Left lung (tissue), 10 donors: ENCODE measurements around the gene SHISA2. TPM values are rescaled to one million over a fixed set of nuclear protein-coding genes. Genes with fewer than 3 reads are reported as not detected.

Experiments
- ATAC-seq: fragments of 200-7000 bp; cut with Tn5 transposase; one replicate; pipeline ENCODE4 v1.9.1; 2020; ENCODE audit warnings: moderate library complexity
- DNase-seq, 4 donors: peaks; one replicate each; pipeline ENCODE4 v3.0.0-alpha.2; 2013 to 2020
- H3K27ac ChIP-seq, 2 donors: fragments of 200-600 bp; sonication (generic) in 1 of 2; one replicate each; pipeline versions ENCODE4 v1.5.0 to v1.8.0; 2020 to 2021
- H3K27me3 ChIP-seq, 2 donors: fragments of 200-600 bp; sonication (generic) in 1 of 2; one replicate each; pipeline versions ENCODE4 v1.5.0 to v1.8.0; 2020 to 2021
- H3K36me3 ChIP-seq, 2 donors: fragments of 200-600 bp; sonication (generic) in 1 of 2; one replicate each; pipeline versions ENCODE4 v1.5.0 to v1.8.0; 2020 to 2021
- H3K4me1 ChIP-seq, 2 donors: fragments of 200-600 bp; one replicate each; pipeline ENCODE4 v1.8.0; 2021
- H3K4me3 ChIP-seq, 2 donors: fragments of 200-600 bp; sonication (generic) in 1 of 2; one replicate each; pipeline versions ENCODE4 v1.5.0 to v1.8.0; 2020 to 2021; ENCODE audit warnings: mild to moderate bottlenecking in 1 of 2
- H3K9me3 ChIP-seq, 2 donors: fragments of 200-600 bp; sonication (generic) in 1 of 2; one replicate each; pipeline versions ENCODE4 v1.5.0 to v1.8.0; 2020 to 2021
- intact Hi-C, 2 donors: fragments of 100-400 bp; cut with DNase I; formaldehyde crosslinking; loops; one replicate each; pipeline versions ENCODE4 v1.11.2 to v1.14.2; 2022
- polyA plus RNA-seq, 6 donors: library from polyadenylated mRNA; unstranded; fragments of 120-200 nt; gene quantifications; one replicate each; pipeline ENCODE4 v1.2.1, GENCODE V29; 2013; ENCODE audit not compliant: insufficient read length in 6 of 6
- total RNA-seq, 2 donors: library from RNA; stranded (reverse); fragmentation: NEBNext Ultra II Directional; extraction: Animal tissue kit (Norgen Biotek cat#: 25700); gene quantifications; one replicate each; pipeline ENCODE4 v1.2.1, GENCODE V29; 2021
- TF ChIP-seq, protein P1 (sequence below), 2 donors: fragments of 200-600 bp; sonication (generic) in 1 of 2; IDR thresholded peaks; one replicate each; pipeline versions ENCODE4 v1.5.0 to v1.8.0; 2021; ENCODE audit warnings: antibody characterized with exemption in 2 of 2
- donor health status: DM: no; HTN: yes; CAD: no.
- donor health status: DM: no; HTN: no; CAD: no.

Gene SHISA2
- total and polyA plus RNA-seq, 8 donors, result 12.0 to 63.8 (median 43.2) TPM

- Histone ChIP-seq H3K36me3 (no peaks in the 10 kb centered on the region), H3K9me3 (no peaks in the 10 kb centered on the region), H3K4me3 (no peak overlapping the region), H3K4me1 (peaks cover 0 to 9% of the 10 kb centered on the region in 2 donors), H3K27ac (no peak overlapping the region), H3K27me3 (no peaks in the 10 kb centered on the region)
- intact Hi-C loops, result no loop called here
- DNase-seq (no peak), ATAC-seq (no peak)
- TF ChIP-seq, protein P1, sequence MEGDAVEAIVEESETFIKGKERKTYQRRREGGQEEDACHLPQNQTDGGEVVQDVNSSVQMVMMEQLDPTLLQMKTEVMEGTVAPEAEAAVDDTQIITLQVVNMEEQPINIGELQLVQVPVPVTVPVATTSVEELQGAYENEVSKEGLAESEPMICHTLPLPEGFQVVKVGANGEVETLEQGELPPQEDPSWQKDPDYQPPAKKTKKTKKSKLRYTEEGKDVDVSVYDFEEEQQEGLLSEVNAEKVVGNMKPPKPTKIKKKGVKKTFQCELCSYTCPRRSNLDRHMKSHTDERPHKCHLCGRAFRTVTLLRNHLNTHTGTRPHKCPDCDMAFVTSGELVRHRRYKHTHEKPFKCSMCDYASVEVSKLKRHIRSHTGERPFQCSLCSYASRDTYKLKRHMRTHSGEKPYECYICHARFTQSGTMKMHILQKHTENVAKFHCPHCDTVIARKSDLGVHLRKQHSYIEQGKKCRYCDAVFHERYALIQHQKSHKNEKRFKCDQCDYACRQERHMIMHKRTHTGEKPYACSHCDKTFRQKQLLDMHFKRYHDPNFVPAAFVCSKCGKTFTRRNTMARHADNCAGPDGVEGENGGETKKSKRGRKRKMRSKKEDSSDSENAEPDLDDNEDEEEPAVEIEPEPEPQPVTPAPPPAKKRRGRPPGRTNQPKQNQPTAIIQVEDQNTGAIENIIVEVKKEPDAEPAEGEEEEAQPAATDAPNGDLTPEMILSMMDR (IDR thresholded peaks at IDR 0.05), result no peak
Measured at GRCh38 chr13:26019881-26020870, 31.6 kb downstream of the SHISA2 start.

- Histone ChIP-seq H3K27me3 (no peaks in the 10 kb centered on the region), H3K36me3 (no peaks in the 10 kb centered on the region), H3K4me1 (peaks cover 0 to 9% of the 10 kb centered on the region in 2 donors), H3K27ac (no peak overlapping the region), H3K4me3 (no peak overlapping the region), H3K9me3 (no peaks in the 10 kb centered on the region)
- intact Hi-C loops, result no loop called here
- ATAC-seq, result no peak
- TF ChIP-seq, protein P1 (IDR thresholded peaks at IDR 0.05), result no peak
- no peak for DNase-seq
Measured at GRCh38 chr13:26019251-26019650, 32.6 kb downstream of the SHISA2 start.

DNA sequence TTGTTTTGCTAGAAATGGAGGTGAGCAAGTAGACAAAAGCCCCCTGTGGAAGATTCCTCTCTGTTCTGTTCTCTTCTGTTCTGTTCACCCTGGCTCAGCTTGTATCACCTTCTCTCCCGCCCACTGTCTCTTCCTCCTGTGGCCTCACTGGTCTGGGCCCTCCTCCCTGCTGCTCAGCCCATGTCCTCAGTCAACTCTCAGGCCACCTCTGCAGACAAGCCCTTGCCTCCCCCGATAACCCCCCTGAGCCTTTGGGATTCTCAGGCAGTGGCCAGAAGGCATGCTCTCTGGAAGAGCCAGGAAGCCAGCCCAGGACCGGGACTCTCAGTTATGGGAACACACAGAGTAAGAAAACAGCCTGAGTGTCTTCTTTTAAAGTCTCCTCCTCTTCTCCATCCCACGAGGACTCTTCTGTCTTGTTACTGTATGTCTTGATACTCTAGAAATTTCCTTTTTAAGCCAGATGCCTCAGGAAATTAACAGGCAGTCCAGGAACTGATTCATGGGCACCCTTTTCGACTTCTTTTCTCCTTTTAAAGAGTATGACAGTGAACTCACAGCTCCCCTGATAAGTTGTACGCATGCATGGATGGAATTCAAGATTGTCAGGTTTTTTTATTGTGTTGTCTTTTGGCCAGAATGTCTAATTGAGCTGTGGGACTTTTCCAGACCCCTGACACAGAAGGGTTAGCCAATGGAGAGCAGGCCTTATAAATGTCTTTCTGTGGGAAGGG lies 33.7 kb downstream of the SHISA2 start:
- Histone ChIP-seq H3K36me3 (no peaks in the 10 kb centered on the region), H3K27me3 (no peaks in the 10 kb centered on the region), H3K4me1 (peaks cover 0 to 9% of the 10 kb centered on the region in 2 donors), H3K4me3 (no peak overlapping the region), H3K27ac (peak overlapping the region in 1 of 2 donors; percentile 33), H3K9me3 (no peaks in the 10 kb centered on the region)
- TF ChIP-seq, protein P1 (IDR thresholded peaks at IDR 0.05), result no peak
- intact Hi-C loops, result no loop called here
- no peak for DNase-seq
- peak; percentile 16 for ATAC-seq

DNA sequence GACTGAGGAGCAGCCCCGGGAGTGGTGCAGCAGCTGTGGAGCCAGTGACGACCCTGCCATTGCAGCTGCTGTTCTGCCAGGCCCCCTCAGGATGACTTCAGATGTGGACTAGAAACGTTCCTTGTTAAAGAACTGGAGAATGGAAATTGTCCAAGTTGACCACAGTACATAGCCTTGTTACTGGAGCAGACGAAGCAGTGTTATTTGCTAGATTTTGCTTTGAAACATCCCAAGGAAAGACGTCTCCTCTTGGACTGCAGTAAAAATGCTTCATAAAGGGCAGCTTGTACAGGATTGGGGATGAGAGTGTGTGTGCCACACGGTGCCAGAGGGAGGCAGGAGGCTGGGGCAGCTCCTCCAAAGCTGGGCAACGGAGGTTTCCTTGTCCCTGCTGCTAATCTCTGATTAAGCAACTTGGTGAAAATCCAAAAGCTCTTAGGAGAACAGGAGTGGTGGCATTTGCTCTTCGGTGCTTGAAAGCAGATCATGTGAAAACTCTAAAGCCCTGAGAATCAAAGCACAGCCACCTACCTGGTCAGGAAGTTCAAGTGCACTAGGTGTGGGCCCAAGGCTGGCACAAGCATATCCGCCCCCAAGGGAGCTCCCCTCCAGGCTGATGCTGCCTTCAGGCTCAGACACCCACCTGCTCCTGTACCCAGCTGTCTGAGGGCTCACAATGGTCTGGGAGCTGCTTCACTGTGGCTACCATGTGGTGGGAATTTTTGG lies 34.5 kb downstream of the SHISA2 start:
- peak overlapping the region in 1 of 2 donors; percentile 33 for H3K27ac ChIP-seq
- ATAC-seq (peak; percentile 77), DNase-seq (peak in 2 of 4 donors; percentile 43 to 69)

More for the DNA sequence above, 34.5 kb downstream of the SHISA2 start:
- intact Hi-C loops, result no loop called here
- Histone ChIP-seq H3K36me3 (no peaks in the 10 kb centered on the region), H3K27me3 (peaks cover 0 to 7% of the 10 kb centered on the region in 2 donors), H3K4me1 (peaks cover 0 to 6% of the 10 kb centered on the region in 2 donors), H3K9me3 (no peaks in the 10 kb centered on the region), H3K4me3 (no peak overlapping the region)
- TF ChIP-seq, protein P1 (IDR thresholded peaks at IDR 0.05), result no peak
